ENCODE data around the gene PTCD3.

Gene PTCD3

DNA sequence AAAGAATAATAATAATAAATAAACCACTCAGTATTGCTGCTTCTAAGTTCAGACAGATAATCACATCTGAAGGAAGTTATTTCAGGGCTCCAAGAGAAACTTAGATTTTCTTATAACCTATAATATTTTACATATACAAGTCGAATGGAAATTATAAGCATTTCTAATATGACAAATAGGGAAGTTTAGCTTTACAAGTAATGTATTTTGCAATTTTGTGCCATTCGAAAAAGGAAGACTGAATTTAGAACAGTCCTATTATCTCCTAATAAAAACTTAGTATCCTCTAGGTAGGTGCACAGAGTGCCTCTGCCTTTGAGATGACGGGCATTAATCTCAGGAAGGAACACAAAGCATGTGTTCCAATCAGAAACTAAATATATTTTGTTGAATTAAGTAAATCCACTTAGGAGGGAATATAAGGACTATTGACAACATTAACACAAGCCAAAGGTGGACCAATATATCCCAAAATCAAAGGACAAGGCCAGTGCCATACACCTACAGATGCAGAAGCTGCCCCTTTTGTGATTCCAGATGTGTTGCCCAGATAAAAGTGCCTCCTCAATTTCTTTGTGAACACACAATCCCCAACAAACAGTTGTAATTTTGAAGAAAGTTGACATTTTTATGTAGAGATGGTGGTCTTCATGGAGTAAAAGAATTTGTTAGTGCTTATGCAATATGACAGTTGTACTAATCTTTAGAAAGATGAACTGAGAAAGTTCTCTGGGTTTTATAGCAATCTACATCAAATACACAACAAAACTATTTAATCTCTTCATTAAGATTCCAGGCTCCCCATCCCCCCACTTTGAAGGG is 36.6 kb downstream of the PTCD3 start:
- Histone ChIP-seq H3K9me3 (ENCODE audit: low read length) (no peaks in the 10 kb centered on the region), H3K4me1 (ENCODE audit: insufficient read depth, low read length) (no peaks in the 10 kb centered on the region), H3K27me3 (ENCODE audit: insufficient read depth, low read length) (no peaks in the 10 kb centered on the region), H2AFZ (ENCODE audit: low read depth, low read length) (no peak overlapping the region), H3K36me3 (ENCODE audit: insufficient read depth, low read length) (peaks cover 80% of the 10 kb centered on the region), H3K4me3 (ENCODE audit: low read length) (no peak overlapping the region)

DNA sequence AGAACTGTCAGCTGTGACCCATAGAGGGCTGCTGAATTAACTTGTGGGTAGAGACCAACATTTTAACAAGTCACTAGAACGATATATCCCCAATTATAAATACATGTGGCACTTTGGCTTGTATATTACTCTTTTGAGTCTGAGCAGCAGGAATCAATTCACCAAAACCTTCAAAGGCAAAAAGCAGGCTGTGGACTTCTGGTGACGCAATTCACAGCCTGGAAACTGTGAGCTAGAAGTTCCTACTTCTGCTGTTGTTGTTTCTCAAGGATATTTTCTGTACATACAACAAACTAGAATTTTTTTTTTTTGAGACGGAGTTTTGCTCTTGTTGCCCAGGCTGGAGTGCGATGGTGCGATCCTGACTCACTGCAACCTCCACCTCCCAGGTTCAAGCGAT is 37.3 kb downstream of the PTCD3 start:
- no peaks in the 10 kb centered on the region for H3K9me3 ChIP-seq (ENCODE audit: low read length)
- no peak overlapping the region for H2AFZ ChIP-seq (ENCODE audit: low read depth, low read length)
- H3K4me3 ChIP-seq (ENCODE audit: low read length) = no peak overlapping the region
- H3K27me3 ChIP-seq (ENCODE audit: insufficient read depth, low read length) = no peaks in the 10 kb centered on the region
- H3K36me3 ChIP-seq (ENCODE audit: insufficient read depth, low read length) = peaks cover 79% of the 10 kb centered on the region
- no peaks in the 10 kb centered on the region for H3K4me1 ChIP-seq (ENCODE audit: insufficient read depth, low read length)

DNA sequence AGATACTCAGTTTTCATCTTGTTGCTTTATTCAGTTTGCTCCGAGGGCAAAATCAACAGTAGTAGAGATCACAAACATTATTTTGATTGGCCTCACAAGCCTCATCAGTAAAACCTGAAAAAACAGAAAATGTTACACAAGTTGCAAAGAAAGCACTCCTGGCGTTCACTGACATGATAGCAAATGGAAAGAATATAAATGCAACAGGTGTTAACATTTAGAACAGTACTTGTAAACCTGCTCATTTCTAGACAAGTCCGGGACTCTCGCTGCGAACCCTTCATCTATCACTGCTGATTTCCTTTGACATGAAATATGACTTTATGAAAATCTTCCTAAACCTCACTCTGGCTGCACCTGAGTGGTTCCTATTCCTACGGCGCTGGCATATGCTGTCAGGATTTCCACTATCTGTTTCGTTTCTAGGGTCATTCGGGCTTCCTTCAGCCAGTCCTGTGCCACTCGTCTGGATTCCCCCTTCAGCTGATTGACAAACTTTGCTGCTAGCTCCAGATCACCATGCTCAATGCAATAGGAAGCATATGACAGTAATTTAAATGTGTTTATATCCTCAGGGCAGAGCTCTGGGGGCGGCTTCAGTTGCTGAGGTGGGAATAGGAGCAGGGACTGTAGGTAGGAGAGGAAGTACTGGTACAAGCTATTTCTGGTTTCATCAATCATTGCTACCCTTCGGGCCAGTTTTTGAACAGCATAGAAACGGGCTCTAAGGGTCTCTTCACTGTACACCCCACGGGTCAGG is 38.1 kb downstream of the PTCD3 start:
- no peaks in the 10 kb centered on the region for H3K27me3 ChIP-seq (ENCODE audit: insufficient read depth, low read length)
- no peak overlapping the region for H3K4me3 ChIP-seq (ENCODE audit: low read length)
- H3K9me3 ChIP-seq (ENCODE audit: low read length) = no peaks in the 10 kb centered on the region
- peaks cover 76% of the 10 kb centered on the region for H3K36me3 ChIP-seq (ENCODE audit: insufficient read depth, low read length)
- no peak overlapping the region for H2AFZ ChIP-seq (ENCODE audit: low read depth, low read length)
- no peaks in the 10 kb centered on the region for H3K4me1 ChIP-seq (ENCODE audit: insufficient read depth, low read length)

DNA sequence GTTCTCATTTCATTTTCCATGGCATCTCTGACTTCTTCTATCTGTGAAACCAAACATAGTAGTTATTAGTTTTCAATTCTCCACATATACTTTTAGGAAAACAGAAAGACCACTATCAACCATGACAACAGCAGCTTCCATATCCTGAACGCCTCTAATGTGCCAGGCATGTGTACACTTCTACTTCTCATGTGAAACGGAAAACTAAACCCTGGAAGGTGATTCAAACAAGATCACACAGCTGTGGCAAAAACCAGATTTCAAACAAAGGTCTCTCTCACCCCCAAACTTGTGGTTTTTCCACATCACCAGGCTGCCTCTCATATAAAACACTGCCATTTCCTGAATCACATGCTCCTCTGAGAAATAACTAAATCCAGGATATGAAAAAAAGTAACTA is 41.8 kb downstream of the PTCD3 start:
- Histone ChIP-seq H3K4me3 (ENCODE audit: low read length) (no peak overlapping the region), H3K4me1 (ENCODE audit: insufficient read depth, low read length) (no peaks in the 10 kb centered on the region), H3K36me3 (ENCODE audit: insufficient read depth, low read length) (peaks cover 69% of the 10 kb centered on the region), H3K9me3 (ENCODE audit: low read length) (no peaks in the 10 kb centered on the region), H3K27me3 (ENCODE audit: insufficient read depth, low read length) (no peaks in the 10 kb centered on the region), H2AFZ (ENCODE audit: low read depth, low read length) (no peak overlapping the region)

DNA sequence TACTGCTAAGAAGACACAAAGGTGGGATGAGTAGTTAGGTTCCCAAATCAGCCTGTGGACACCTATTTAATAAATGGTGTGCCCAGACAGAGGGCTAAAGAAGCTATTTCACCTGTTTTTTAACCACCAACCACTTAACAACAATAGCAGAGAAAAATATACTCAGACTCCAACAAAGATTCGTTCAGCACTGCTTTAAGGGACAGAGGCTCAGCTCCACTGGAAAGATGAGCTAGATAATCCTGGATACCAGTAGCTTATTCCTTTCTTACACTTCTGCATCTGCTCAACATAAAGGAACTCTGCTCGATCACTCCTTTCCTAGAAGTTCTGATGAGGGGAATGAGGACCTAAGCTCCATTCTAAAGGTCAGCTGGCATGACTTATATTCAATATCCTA is 44.5 kb downstream of the PTCD3 start:
- H3K4me1 ChIP-seq (ENCODE audit: insufficient read depth, low read length) = no peaks in the 10 kb centered on the region
- H3K9me3 ChIP-seq (ENCODE audit: low read length) = no peaks in the 10 kb centered on the region
- H3K27me3 ChIP-seq (ENCODE audit: insufficient read depth, low read length) = no peaks in the 10 kb centered on the region
- no peak overlapping the region for H3K4me3 ChIP-seq (ENCODE audit: low read length)
- H3K36me3 ChIP-seq (ENCODE audit: insufficient read depth, low read length) = peaks cover 61% of the 10 kb centered on the region
- no peak overlapping the region for H2AFZ ChIP-seq (ENCODE audit: low read depth, low read length)

DNA sequence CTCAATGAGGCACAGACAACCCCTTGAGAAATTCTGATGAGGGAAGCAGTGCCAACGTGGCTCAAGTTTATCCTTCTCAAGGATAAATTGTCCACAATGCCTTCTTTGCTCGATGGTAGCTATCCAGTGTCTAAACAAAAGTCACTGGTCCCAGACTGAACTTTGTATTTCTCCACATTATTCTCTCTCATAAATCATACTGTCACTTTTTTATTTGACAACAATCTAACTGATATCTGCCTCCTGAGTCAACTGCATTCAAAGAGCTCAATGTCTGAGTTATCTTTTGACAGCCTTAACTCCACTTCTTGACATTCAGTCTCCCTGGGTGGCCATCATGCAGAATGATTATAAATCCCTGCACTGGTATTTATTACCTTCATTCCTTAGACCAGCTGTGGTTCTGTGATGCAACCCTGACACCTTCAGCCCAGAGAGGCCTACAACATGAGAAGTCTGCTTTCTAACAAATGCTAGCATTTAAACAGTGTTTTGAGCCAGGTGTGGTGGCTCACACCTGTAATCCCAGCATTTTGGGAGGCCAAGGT is 51.0 kb downstream of the PTCD3 start:
- Histone ChIP-seq H2AFZ (ENCODE audit: low read depth, low read length) (no peak overlapping the region), H3K4me3 (ENCODE audit: low read length) (no peak overlapping the region), H3K4me1 (ENCODE audit: insufficient read depth, low read length) (no peaks in the 10 kb centered on the region), H3K27me3 (ENCODE audit: insufficient read depth, low read length) (no peaks in the 10 kb centered on the region), H3K9me3 (ENCODE audit: low read length) (no peaks in the 10 kb centered on the region), H3K36me3 (ENCODE audit: insufficient read depth, low read length) (peaks cover 63% of the 10 kb centered on the region)

DNA sequence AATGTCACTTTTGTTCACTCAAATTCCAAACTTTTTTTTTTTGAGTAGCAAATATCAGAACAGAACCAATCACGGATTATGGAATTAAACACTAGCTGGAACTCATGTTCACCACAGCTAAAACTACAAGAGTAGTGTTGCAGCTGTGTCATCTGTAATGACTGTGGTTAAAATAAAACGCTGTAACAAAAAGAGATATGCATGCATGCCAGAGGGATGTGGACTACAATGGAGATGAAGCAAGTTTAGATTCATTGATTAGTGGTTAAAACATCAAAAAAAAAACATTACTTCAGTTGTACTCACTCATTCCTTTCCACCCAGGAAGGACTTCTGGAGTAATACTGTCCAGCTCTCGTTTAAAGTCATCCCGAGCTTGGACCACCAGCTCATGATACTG is 52.3 kb downstream of the PTCD3 start:
- peaks cover 62% of the 10 kb centered on the region for H3K36me3 ChIP-seq (ENCODE audit: insufficient read depth, low read length)
- no peaks in the 10 kb centered on the region for H3K9me3 ChIP-seq (ENCODE audit: low read length)
- no peak overlapping the region for H2AFZ ChIP-seq (ENCODE audit: low read depth, low read length)
- H3K27me3 ChIP-seq (ENCODE audit: insufficient read depth, low read length) = no peaks in the 10 kb centered on the region
- H3K4me1 ChIP-seq (ENCODE audit: insufficient read depth, low read length) = no peaks in the 10 kb centered on the region
- H3K4me3 ChIP-seq (ENCODE audit: low read length) = no peak overlapping the region

DNA sequence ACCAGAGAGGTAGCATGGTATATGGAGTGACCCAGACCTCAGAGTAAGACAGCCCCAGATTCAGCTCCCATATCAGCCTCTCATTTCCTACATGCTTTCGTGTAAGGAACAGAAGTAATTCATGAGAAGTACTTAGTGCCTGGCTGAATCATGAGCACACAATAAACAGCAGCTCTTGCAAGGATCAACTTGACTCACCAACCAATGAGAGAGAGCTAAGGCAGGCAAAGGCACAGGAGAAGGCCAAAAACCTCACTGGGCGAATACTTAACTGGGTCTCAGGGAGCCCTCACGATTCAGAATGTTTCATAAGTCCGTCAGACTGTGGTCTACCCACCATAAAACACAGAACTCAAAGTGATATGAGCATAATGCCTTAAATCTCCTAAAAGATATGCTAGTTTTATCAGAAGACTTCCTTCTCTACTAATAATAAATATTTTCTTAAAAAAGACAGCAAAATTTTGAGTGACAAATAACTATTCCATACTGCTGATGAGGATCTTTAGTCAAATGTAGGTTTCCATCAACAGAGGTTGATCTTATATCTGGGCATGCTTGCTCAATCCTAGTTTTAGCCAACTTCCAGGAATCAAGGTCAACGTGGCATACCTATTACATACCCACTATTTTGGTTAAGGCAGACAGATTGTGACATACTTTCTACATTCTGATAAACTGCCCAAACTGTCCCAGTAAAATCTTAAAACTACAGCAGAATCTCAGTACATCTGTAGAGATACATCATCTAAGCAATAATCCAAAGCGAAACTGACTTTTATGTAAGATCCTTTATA is 54.3 kb downstream of the PTCD3 start:
- Histone ChIP-seq H3K36me3 (ENCODE audit: insufficient read depth, low read length) (peaks cover 71% of the 10 kb centered on the region), H3K4me1 (ENCODE audit: insufficient read depth, low read length) (no peaks in the 10 kb centered on the region)

DNA sequence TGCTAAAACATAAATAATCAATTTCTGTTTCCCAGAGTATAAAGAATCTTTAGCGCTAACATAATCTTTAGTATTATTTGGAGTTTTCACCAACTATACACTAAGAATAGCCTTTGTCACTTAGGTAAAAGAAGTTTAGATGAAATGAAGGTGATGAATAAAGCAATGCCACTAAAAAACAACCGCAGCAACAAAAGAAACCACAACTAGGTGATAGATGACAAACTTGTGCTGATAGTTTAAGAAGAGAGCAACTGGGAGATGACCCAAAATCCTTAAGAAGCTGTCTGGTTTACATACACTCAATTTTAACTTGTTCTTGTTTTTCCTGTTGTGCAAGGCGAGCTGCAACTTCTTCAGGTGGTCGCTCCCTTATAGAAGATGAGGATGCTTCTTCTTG is 64.4 kb downstream of the PTCD3 start:
- no peaks in the 10 kb centered on the region for H3K9me3 ChIP-seq (ENCODE audit: low read length)
- no peak overlapping the region for H2AFZ ChIP-seq (ENCODE audit: low read depth, low read length)
- peaks cover 63% of the 10 kb centered on the region for H3K36me3 ChIP-seq (ENCODE audit: insufficient read depth, low read length)
- H3K27me3 ChIP-seq (ENCODE audit: insufficient read depth, low read length) = no peaks in the 10 kb centered on the region
- no peaks in the 10 kb centered on the region for H3K4me1 ChIP-seq (ENCODE audit: insufficient read depth, low read length)
- H3K4me3 ChIP-seq (ENCODE audit: low read length) = no peak overlapping the region

More for the DNA sequence above, 54.3 kb downstream of the PTCD3 start:
- Histone ChIP-seq H3K9me3 (ENCODE audit: low read length) (no peaks in the 10 kb centered on the region), H3K27me3 (ENCODE audit: insufficient read depth, low read length) (no peaks in the 10 kb centered on the region), H3K4me3 (ENCODE audit: low read length) (no peak overlapping the region), H2AFZ (ENCODE audit: low read depth, low read length) (no peak overlapping the region)

DNA sequence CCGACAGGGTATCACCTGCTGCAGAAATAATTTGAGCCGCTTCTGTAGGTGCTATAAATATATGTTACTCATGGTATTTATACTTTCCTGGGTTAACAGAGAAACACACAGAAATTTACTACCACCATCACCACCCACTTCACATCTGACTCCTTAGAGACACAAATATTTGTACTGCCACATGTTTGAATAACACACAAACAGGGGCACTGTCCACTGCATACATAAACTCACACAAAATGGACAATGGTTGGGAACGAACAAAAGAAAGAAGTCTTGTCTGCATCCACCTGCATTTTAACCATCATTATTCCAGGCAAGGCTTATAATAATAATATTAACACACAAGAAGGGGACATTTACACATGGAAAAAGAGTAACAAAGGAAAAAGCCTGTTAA is 65.3 kb downstream of the PTCD3 start:
- Histone ChIP-seq H3K4me1 (ENCODE audit: insufficient read depth, low read length) (no peaks in the 10 kb centered on the region), H3K36me3 (ENCODE audit: insufficient read depth, low read length) (peaks cover 63% of the 10 kb centered on the region), H3K4me3 (ENCODE audit: low read length) (no peak overlapping the region), H2AFZ (ENCODE audit: low read depth, low read length) (no peak overlapping the region), H3K9me3 (ENCODE audit: low read length) (no peaks in the 10 kb centered on the region), H3K27me3 (ENCODE audit: insufficient read depth, low read length) (no peaks in the 10 kb centered on the region)

DNA sequence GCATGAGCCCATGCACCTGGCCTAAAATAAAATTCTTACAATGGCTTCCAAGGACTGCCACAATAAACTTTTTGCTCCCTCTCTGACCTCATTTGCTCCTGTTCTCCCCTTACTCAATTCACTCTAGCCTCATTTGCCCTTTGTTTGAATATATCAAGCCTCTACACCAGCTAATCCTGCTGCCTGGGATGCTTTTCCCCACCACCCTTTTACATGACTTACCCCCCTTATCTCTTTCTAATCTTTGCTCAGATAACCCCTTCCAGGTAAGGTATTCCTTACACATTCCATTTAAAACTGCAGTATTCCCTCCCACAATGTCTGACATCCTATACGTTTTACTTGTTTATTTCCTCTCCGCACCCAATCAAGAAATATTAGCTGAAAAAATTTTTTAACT is 66.6 kb downstream of the PTCD3 start:
- no peak overlapping the region for H2AFZ ChIP-seq (ENCODE audit: low read depth, low read length)
- no peak overlapping the region for H3K4me3 ChIP-seq (ENCODE audit: low read length)
- H3K9me3 ChIP-seq (ENCODE audit: low read length) = no peaks in the 10 kb centered on the region
- H3K36me3 ChIP-seq (ENCODE audit: insufficient read depth, low read length) = peaks cover 71% of the 10 kb centered on the region
- H3K27me3 ChIP-seq (ENCODE audit: insufficient read depth, low read length) = no peaks in the 10 kb centered on the region
- H3K4me1 ChIP-seq (ENCODE audit: insufficient read depth, low read length) = no peaks in the 10 kb centered on the region

DNA sequence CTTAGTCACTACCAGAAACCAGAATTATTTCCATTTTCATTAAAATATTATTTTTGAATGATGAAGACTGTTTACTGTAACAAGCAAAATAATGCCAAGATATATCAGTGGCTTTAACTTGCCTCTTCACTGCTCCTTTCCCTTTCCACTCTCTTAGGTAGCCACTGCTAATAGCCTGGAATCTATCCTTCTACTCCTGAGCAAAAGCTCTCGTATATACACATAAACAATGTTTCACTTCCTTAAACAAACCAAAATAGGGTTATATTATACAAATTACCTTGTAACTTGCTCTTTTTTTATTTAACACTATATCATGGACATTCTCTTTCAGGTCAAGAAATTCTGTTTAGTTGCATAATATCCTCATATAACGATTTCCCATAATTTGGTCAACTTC is 68.4 kb downstream of the PTCD3 start:
- H3K9me3 ChIP-seq (ENCODE audit: low read length) = no peaks in the 10 kb centered on the region
- H3K27me3 ChIP-seq (ENCODE audit: insufficient read depth, low read length) = no peaks in the 10 kb centered on the region
- H3K36me3 ChIP-seq (ENCODE audit: insufficient read depth, low read length) = peaks cover 71% of the 10 kb centered on the region
- no peak overlapping the region for H3K4me3 ChIP-seq (ENCODE audit: low read length)
- no peaks in the 10 kb centered on the region for H3K4me1 ChIP-seq (ENCODE audit: insufficient read depth, low read length)
- H2AFZ ChIP-seq (ENCODE audit: low read depth, low read length) = no peak overlapping the region

DNA sequence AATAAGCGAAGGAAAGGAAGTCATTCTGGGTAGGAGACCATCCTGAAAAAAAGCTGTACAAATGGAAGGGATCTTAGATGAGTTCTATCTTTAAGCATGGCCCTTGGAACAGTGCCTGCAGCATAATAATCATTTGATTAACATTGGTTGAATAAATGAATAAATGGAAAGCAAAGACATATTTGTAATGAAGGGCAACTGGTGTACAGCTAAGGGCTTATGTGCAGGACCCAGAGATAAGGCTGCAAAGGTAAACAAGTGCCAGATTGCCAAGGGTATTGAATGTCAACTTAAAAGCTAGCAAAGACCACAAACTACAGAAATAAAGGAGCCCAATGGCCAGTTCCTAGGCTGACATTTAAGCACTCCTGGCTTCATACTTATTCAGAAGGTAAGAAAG is 69.8 kb downstream of the PTCD3 start:
- H3K36me3 ChIP-seq (ENCODE audit: insufficient read depth, low read length) = peaks cover 63% of the 10 kb centered on the region
- no peak overlapping the region for H3K4me3 ChIP-seq (ENCODE audit: low read length)
- no peak overlapping the region for H2AFZ ChIP-seq (ENCODE audit: low read depth, low read length)

More for the DNA sequence above, 69.8 kb downstream of the PTCD3 start:
- Histone ChIP-seq H3K27me3 (ENCODE audit: insufficient read depth, low read length) (no peaks in the 10 kb centered on the region), H3K4me1 (ENCODE audit: insufficient read depth, low read length) (no peaks in the 10 kb centered on the region), H3K9me3 (ENCODE audit: low read length) (no peaks in the 10 kb centered on the region)

Data from neuron (in vitro differentiated cells).